ENCODE measurements around the gene ZIC5.

DNA sequence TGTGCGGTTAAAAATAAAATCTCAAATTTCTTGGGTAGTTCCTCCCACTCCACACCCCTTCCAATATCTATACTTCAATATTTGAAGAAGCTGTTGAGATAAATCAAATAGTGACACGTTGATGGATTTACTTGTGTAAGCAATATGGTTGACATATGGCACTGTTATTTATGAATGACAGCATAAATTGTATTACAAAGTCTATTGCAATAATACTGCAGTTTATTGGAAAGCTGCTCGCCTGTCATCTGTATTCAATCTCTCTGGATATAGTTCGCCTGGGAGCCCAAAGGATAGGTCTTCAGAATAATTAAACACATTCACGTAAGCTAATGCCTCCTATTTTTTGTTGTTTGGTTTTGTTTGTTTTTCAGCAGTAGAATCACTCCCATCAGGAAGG, 5.0 kb upstream of the ZIC5 start:
- no peak for TF ChIP-seq EZH2 (IDR thresholded peaks at IDR 0.05)
- no peak for TF ChIP-seq FOXP2 (optimal IDR thresholded peaks at IDR 0.05; ENCODE audit: control extremely low read depth, extremely low read length, insufficient read depth)

Measured in SK-N-MC (cell line).